Fibroblast of gingiva (primary cell): ENCODE results near the gene HOXC10.

Source experiments
- DNase-seq: peaks from one replicate; pipeline ENCODE4 v3.0.0-alpha.2; 2011; ENCODE audit warnings: low read depth

The HOXC10 gene

DNA sequence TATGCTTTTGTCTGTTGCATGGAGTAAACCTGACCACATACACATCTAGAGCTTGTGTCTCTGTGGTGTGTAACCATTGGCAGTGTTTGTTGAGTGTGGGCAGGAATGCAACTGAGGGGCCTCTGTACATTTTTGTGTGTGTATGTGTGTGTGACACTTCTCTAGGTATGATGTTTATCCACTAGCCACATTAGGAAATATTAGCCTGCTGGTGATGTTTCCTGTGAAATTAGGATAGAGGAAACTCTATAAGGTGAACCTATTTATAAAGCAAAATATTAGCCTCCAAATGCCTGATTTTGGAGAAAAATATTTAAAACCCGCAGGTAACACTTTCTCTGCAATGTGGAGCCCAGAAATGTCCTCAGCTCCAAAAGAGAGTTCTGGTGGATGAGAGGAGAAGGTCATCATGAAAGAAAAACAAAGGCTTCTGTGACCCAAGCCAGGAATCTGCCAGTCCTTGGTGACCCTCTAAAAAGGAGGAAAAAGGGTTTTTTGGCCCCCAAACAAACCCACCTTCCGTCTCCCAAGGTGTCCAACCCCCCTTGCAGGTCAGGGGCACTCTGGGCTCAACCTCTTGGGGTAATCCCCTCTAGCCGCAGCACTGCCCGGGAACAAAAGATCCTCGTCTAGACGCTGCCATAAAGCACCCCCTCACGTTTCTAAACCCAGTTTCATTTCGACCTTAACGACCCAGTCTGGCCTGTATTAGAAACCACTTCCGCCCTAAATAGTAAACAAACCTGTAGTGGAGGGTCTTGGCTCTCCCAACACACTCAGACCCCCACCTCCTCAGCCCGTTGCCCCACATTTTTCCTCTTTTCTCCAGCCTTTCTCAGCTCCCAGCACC, 7.1 kb upstream of the HOXC10 start:
- no peak for DNase-seq

DNA sequence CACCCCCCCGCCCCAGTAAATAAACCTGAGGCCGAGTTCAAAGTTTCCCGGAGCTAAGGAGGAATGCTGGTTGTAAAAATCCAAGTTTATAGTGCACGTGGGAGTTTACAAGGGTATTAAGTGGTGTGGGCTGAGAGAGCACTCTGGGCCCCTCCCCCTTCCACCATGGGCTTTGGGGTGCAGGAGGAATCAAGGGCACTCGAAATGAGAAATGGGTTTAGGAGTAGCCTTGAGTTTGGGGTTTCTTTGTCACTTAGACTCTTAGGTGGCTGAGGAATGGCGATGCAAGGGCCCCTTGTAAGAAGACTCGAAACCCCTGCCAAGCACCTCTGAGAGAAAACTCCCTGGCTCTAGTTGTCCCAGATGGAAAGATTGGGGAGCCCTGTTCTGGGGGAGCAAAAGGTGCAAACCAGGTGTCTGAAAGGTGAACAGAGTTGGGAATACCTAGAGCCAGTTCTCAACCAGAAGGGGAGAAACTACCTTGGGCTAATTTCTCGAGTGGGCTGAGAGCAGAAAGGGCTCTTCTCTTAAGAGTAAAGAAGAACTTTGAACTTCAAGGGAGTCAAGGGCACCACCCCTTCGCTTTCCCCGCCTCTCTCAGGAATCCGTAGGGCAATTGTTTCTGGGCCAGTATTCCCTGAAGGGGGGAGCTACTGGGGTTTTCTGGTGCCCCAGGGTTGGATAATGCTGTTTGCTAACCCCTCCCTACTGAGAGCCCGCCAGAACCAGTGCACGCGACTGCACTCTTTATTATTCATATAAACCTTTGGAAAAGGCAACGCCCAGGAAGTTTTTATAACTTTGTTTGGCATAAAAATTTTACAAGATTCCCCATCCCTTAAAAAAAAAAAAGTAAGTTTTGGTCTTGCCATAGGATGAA, 6.2 kb upstream of the HOXC10 start:
- DNase-seq: no peak

DNA sequence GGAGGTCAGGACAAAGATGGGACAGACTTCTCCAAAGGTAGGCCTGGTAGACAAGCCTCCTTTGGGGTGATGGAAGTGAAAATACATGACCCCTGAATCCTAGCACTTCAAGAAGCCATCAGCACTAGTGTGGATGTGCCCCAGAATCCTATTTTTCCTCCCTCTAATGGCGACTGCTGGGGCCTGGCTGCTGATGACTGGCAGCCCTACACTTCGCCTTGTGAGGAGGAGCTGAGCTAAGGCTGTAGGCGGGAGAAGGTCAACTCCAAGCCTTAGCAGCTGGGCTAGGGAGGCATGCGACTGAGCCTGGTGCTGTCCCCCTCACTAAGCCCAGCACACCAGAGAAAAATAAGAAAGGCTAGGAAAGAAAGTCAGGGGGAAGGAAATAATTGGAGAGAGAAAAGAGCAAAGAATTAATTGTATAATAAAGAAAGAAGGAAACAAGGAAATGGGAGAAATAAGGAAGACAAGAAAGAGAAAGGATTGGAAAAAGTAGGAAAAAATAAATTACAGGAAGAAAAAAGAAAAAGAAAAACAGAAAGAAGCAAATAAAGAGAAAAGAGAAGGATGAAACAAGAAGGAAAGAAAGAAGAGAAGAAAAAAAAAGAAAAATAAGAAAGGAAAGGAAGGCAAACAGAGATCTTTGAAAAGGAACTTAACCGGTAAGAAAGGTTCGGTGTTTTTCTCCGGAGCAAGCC, 4.7 kb upstream of the HOXC10 start:
- no peak for DNase-seq

DNA sequence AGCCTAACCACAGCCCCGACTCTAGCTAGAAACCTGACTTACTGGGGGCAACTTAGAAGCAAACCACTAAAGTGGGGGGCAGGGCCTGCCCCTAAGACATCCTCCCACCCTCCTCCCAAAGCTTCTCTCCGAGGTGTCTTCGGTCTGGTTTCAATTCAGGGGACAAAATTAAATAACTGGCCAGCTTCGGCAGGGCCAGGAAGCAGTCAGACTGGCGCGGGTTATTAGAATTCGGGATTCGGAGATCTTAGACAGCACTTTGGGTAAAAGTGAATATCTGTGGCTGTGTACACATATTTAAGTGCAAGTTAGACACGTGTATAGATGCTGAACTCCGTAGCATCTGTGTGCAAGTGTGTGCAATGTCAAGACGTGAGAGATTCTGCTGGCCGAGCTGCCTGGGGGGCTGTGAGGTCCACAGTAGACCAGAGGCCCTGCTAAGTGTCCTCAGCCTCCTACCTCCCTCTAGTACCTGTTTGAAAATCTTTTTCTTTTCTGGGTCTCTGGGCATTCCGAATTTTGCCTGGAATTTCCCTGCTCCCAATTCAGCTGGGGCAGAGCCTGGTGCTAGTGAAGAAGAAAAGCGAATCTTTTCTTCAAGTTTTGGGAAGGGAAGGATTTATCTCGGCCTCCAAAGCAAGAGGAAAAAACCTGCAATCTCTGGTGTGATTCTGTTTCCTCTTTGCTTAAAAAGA, 4.0 kb upstream of the HOXC10 start:
- DNase-seq: no peak

DNA sequence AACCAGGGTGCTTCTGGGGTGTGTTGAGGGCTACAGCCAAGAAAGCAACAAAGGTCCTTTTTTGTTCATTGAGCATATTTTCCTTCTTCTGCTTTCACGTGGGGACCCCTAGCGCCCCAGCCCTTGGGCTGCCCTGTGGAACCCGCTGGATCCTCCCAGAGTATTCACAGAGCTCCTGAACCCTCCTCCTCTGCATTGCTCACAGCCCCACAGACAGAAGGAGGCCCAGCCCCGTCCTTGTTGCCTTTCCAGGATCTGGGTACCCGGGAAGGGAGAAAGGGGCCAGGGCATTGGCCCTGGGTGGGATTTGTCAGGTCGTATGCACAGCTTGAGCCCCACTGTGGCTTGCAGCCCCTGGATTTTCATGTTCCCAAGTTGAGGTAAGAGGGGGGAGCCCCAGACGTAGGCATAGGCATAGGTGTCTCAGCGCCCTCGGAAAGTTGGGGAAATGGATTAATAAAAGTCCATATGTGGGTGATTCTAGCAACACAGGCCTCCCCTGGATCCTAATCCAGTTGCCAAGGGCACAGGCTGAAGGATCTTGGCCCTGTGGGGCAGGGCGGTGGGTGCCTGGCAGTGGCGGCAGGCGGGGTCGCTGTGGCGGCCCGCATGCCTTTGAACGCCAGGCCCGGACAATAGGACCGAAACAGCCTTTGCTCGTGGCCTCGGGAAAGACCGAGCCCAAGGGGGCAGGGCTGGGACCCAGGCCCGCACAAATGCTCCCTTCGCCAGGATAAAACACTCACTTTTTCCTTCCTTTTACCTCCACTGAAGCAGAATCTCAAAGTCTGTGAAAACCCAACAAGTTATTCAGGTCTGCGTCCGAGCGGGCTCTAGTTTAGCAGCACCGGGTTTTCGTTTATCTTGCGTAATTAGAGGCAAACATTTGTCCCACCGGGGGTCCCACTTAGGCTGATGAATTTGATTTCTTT, 3.0 kb upstream of the HOXC10 start:
- no peak for DNase-seq

DNA sequence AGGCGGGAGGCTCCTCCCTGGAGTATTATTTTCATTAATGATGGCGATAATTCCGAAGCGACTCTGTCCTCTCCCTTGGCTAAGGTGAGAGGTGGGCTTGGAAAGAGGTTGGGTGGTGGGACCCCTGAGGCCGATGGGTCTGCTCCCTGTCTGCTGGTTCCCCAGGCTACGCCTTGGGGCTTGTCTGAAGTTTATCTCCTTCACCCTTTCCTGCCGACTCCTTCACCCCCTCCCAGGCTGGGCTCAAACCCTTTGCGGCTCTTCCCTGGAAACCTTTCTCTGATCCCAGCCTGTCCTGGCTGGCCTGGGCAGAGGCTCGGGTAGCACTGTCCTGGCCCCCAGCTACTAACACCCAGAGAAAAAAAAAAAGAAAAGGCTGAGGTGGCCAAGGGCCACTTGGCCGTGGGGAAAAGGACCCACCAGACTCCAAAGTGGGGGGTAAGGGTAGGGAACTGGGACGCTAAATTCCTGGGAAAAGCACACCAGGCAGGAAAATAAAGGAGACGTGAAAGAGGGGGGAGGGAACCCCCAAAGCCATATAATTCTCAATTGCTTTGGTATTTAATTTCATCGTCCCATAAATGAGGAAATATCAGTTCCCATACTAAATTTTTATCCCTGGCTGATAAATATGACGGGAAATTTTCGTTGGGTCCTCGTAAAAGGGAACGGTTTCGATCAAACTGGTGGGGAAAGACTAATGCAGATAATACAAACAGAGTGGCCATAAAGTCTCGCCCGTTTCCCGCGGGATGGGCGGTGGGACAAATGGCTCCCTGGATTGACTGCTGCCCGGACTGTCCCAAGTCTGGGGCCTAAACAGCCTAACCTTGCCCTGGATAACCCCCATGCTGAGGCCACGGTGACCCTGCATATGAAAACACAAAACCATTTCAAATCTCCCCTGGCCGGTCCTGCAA, 2.0 kb upstream of the HOXC10 start:
- no peak for DNase-seq

DNA sequence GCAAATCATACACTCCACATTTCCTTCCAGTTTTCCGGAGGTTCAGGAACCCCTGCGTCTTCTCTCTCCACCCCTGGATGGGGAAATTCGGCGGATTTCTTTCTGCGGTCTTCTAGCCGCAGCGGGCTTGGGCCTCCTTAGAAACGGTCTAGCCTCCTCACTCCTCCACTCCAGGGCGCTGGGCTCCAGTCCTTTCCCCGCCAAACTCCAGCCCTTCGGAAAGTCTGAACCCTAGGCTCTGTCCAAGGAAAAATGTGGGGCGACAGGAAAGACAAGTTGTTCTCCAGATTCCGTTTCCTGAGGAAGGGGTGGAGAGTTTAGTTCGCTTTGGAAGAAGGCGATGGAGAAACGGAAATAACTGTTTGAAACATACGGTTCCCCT, 1.4 kb upstream of the HOXC10 start:
- DNase-seq: no peak

DNA sequence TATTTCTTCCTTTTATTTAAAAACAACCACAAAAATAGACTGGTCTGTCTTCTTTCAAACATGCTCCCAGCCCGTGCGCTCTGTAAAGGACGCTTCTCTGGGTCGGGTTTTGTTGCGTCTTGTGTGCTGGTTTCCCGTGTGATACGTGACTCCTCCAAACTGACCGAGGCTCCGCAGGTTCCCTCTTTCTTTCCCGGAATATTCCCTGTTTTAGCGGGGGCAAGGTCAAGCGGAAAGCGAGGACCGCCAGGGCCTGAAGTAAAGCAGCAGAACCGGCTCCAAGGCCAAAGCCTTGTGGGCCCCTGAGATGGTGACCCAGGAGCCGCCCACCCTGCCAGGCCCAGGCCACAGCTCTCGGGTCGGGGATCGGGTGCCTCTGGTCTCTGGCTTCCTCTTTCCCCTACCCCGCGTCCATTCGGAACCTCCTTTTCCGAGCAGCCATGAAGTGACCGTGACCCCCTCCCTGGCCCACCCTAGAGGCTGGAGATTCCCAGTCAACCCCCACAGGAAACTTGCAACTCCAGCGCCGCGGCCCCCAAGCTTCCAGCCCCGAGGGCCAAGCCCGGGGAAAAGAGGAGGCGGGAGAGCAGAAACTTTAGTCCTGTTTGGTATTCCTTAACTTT, 885 bp upstream of the HOXC10 start:
- DNase-seq: no peak

DNA sequence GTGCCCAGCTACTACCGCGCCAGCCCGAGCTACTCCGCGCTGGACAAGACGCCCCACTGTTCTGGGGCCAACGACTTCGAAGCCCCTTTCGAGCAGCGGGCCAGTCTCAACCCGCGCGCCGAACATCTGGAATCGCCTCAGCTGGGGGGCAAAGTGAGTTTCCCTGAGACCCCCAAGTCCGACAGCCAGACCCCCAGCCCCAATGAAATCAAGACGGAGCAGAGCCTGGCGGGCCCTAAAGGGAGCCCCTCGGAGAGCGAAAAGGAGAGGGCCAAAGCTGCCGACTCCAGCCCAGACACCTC, 697 bp downstream of the HOXC10 start:
- no peak for DNase-seq

DNA sequence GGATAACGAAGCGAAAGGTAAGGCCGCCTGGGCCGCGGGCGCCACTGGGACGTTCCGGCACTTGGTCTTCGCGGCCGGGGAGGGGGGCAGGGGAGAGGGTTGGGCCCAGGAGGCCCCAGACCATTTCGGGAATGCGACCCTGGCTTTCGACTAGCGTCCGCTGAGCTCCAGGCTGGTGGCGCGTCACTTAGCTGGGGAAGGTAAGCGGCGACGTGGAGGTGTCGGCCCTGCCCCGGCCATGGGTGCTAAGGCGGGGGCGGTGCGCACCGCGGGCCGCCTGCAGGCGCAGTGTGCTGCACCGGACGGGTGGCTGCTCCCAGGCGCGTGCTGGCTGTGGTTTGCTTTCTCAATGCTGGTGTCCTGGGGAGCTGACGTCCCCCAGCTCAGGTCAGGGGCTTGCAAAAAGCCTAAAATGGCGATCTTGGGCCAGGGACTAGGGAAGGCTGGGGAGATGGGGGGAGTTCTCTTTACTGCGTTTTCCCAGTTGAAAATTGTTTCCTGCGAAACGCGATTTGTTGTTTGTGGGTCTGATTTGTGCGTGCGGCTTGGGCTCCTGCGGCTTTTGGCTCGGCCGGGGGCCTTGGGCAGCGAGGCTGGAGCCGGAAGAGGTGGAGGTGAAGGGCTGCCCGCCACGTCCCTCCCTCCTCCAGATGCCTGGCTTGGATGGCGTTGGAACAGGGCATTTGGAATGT, 1.2 kb downstream of the HOXC10 start:
- no peak for DNase-seq

DNA sequence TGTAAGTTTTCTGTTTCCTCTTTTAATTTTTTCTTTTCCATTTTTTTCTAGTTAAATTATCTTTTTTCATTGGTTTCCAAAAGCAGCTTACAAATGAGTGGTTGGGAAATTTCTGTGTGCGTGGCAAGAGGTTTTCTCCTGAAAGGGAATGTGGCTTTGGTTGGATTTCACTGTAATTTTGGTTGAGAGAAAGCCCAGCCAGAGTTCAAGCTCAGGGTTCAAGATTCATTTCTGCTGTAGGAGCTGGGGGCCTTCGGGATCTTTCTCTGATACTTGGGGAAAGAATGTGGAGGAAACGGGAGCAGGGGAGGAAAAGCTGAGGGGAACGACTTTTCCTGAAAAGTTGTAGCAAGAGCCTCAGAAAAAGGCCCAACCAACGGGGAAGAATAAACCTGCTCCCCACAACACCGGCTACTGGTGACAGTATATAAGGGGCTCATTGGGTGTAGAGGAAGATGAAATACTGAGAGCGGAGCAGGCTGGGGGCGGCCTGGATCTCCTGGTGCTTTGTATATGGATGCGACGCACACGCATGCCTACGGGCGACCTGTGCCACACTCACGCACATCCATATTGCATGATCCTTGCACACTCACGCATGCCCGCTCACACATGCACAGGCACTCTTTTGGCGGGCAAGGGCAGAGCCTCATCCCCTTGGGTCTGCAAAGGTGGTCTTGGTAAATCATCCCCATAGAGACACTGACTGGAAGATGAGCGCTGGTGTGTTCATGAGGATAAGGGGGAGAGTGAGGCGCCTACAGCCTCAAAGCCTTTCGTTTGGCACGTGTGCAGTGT, 1.9 kb downstream of the HOXC10 start:
- no peak for DNase-seq

DNA sequence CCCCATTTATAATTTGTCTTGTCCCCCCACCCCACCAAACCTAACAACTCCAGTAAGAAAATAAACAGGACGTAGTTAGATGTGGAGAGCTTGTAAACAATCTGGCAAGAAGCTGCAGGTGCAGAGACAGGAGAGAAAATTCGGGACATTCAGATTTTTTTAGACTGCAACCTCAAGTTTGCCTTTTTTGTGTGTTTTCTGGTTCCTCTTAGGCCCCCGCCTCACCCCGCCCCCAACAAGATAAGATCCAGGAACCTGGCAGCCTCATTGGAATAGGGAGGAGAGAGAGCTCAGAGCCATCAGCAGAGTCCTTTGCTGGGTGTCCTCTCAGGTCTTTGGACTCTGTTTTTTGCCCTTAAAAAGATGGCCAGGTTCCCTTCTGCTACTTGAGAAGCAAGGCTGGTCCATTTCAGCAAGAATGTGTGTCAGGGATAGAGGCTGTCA, 2.9 kb downstream of the HOXC10 start:
- DNase-seq: no peak

DNA sequence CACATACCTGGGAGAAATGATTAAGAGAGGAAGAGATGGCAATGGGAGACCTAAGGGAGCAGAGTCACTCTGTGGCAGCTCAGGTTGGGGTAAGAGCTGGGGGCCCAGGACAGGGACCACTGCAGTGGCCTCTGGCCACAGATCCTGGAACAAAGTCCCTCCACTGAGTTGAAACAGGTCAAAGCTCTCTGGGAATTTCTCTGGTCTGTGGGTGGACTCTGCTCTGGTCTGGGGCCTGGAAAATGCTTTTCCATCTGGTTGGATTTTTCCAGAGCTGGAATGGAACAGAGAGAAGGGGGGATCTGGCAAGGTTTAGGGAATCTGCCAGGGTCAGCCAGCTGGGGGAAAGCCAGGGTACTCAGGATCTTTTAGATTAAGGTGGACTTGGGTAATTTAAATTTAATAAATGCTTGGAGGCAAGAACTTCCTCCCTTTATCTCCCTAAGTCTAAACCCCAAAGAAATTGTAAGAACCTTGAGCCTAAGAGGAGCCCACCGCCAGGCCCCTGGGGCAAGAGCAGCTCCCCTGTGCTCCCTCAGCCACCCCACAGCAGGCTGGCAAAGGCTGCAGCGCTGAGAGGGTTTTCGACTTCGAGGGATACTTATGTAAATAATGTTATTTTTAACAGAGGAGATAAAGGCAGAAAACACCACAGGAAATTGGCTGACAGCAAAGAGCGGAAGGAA, 3.7 kb downstream of the HOXC10 start:
- DNase-seq: no peak

DNA sequence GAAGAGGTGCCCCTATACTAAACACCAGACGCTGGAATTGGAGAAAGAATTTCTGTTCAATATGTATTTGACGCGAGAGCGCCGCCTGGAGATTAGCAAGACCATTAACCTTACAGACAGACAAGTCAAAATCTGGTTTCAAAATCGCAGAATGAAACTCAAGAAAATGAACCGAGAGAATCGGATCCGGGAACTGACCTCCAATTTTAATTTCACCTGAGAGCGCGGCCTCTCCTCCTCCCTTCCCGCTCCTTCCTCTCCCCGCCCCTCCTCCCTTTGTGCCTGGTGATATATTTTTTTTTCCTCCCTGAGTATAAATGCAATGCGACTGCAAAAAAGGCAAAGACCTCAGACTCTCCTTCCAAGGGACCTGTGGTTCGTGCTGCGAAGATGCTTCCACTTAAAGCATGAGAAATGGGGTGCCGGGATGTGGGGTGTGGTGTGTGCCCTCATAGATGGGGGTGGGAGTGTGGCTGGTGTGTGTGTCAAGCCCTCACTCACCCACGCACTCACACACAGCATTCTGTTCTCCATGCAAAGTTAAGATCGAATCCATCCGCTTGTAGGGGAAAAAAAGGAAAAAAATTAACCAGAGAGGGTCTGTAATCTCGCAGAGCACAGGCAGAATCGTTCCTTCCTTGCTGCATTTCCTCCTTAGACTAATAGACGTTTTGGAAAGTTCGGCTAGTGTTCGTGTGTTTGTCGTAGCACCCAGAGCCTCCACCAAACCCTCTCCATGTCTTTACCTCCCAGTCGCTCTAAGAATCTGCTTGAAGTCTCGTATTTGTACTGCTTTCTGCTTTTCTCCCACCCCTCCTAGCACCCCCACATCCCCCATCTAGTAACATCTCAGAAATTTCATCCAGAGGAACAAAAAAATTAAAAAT, 4.5 kb downstream of the HOXC10 start:
- peak; percentile 38 for DNase-seq

DNA sequence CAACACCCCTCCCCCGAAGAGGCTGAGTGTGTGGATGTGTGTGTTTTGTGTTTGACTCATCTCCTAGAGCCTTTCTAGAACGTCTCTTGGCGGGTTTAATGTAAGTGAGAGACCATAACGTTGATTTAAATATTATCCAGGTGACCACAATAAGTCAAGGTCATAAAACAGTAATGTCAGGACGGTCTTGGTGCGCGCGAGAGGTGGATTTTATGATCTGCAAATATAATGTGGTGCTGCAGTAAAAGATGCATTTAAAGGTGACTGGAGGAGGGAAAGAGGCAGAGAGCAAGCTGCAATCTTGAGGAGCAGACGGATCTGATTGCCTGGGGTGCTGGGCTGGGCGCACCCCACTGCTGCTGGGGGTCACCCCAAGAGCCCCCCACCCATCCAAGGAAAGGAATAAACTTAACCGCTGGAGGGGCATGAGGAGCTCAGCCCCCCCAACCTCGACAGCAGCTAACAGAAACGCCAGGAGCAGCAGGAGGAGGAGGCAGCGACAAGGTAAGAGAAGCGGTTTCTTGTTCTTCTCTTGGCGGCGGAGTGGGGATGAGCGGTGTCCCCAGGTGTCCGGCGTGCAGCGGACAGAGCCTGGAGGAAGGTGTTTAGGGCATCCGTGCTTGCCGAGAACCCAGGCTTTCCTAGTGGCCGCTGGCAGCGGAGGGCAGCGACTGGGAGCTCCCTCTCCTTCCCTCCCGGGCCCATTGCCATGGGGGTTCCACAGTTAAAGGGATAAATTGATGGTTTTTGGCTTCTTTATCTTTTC, 5.5 kb downstream of the HOXC10 start:
- no peak for DNase-seq

DNA sequence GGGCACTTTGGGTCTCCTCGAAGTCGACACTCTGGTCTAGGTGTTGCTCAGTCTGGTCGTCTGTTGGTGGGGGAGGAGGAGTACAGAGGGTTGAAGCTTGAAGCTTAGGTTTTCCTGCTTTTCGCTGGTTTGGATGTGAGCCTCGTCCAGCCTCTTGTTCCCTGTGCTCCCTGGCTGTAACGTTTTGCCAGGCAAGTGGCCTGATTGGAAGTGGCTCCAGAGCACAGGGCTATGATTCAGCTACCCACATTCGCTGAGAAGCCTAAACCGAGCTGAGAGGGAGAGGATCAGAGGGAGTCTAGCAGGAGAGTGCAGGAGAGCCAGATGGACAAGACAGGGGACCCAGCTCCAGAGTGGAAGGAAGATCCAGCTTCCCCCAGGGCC, 6.1 kb downstream of the HOXC10 start:
- no peak for DNase-seq
